Hepatic stellate cell (primary cell): ENCODE results near the gene MEF2B.
A peak's percentile ranks its signal among the peaks of the same experiment; 100 is the strongest.
"Not testable (repeated sequence)": the region's sequence is repeated elsewhere in the genome, so short reads cannot be mapped to it uniquely, and the experiment has no call there.

Experiments used
- DNase-seq: peaks from one replicate; pipeline ENCODE4 v3.0.0; 2011; ENCODE audit warnings: low spot score

Gene MEF2B

GRCh38 chr19:19155495-19156219 lies 14.4 kb downstream of the MEF2B start:
- no peak for DNase-seq

- no peak for DNase-seq
These were observed 15.1 kb downstream of the MEF2B start for GRCh38 chr19:19154768-19155494.

DNA sequence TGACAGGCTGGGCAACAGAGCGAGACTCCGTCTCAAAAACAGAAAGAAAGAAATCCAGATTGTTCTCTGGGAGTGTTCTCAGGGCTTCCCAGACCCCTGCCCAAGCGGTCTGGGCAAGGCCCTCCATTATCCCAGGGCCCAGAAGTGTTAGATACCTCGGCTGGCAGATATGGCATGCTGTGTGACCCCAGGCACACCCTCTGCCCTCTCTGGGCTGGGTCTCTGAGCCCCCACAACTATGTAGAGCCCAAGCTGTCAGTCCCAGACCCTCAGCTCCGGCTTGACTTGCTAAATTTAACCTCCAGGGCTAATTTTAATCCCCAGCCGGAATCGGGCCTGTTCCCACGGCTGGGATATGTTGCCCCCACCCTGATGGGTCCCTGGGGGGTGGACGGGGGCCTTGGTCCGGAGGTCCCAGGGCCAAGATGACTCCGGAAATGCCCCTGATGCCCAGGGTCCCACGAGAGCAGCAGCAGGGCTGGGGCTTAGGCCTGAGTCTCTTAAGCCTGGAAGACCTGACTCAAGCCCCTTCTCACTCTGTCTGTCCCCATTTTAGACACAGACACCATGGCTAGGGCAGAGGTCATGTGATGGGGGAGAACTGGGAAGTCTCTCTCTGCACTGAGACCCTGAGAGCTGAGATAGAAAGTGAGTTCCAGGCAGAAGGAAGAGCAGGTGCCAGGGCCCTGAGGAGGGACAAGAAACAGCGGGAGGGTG lies 17.2 kb downstream of the MEF2B start:
- no peak for DNase-seq

GRCh38 chr19:19151418-19151817 lies 18.6 kb downstream of the MEF2B start:
- DNase-seq, result no peak

DNA sequence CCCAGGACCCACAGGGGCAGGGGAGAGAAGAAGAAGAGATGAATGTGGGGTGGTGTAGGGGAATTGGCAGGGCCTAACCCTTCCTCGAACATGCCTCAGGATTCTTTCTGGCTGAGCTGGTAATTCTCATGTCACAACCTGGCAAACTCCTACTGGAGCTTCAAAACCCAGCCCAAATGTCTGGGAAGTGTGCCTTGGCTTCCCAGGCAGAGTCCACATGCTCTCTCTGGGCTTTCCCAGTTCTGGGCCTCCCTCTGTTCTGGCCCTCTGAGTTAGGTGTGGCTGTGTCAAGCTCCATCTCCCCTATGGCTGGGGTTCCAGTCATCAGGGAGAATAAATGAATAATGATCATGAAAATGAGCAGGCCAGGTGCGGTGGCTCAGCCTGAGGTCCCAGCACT lies 20.6 kb downstream of the MEF2B start:
- DNase-seq, result no peak

DNA sequence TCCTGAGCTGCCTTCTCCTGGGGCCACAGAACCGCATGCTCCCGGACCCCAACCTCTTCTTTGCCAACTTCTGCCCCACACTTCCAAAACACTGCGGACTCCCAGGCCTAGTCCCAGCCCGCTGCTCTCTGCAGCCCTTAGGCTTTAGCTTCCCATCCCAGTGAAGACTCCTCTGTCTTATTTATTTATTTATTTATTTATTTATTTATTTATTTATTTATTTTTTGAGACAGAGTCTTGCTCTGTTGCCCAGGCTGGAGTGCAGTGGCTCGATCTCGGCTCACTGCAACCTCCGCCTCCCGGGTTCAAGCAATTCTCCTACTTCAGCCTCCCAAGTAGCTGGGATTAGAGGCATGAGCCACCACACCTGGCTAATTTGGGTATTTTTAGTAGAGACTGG lies 21.6 kb downstream of the MEF2B start:
- DNase-seq, result not testable (repeated sequence)

DNA sequence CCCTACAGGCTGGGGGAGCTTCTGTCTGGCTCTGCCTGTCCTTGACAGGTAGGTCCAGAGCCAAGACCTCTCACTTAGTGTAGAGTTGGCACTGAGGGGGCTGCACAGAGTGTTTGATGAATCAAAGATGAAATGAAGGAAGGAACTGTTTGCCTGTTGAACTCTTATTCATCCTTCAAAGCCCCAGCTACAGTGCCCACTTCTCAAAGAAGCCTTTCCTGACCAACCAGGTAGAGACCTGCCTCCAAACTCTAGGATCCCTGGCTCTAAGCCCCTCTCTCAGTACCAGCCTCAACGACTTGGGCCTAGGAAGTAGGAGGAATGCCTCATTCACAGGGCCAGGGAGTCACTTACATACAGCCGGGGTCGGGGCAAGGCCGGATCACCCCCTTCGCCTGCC lies 22.7 kb downstream of the MEF2B start:
- no peak for DNase-seq

GRCh38 chr19:19146865-19147264 lies 23.2 kb downstream of the MEF2B start:
- no peak for DNase-seq

DNA sequence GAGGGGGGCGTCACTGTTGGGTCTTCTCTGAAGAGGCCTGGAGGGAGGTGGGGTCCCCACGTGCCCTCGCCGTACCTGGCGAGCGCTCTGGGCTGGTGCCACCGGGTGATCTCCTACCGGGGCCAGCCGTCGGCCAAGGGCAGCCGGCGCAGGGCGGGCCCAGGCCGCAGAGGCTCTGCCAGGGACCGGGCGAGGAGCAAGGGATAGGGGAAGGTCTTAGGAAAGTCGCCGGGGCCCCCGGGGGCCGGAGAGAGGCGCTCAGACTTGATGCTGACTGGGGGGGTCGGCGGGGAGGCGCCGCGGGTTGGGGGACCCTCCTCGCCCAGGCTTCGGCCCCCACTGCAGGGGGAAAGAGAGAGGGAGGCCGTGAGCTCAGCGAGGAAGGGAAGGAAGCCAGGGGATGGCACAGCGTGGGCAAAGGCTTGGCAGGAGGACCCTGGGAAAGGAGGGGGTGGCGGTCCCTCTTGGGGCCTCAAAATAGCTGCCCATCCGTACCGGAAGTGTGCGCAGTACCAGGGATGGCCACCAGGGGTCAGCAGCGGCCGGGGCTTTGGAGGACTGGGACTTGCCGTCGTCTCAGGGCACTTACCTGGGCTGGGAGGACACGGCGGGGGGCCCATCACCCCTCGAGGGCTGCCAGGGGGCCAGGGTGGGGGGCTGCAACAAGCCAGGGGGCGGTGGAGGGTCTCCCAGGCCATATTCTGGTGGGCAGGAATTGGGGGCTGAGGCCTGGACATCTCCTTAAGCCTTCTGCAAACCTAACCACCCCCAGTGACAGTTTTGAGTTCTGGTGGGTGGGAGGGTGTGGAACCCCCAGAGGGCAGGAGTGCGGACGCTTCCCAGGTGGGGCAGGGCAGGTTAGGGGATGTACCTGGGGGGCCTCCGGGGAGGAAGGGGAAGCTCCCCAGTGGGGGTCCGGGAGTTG lies 24.1 kb downstream of the MEF2B start:
- peak; percentile 81 for DNase-seq

GRCh38 chr19:19145281-19145680 lies 24.8 kb downstream of the MEF2B start:
- no peak for DNase-seq

- DNase-seq, result no peak
These were observed 27.7 kb downstream of the MEF2B start for GRCh38 chr19:19142347-19142746.

- no peak for DNase-seq
These were observed 29.6 kb downstream of the MEF2B start for GRCh38 chr19:19140476-19140875.

- DNase-seq, result no peak
These were observed 30.2 kb downstream of the MEF2B start for GRCh38 chr19:19139876-19140229.

DNA sequence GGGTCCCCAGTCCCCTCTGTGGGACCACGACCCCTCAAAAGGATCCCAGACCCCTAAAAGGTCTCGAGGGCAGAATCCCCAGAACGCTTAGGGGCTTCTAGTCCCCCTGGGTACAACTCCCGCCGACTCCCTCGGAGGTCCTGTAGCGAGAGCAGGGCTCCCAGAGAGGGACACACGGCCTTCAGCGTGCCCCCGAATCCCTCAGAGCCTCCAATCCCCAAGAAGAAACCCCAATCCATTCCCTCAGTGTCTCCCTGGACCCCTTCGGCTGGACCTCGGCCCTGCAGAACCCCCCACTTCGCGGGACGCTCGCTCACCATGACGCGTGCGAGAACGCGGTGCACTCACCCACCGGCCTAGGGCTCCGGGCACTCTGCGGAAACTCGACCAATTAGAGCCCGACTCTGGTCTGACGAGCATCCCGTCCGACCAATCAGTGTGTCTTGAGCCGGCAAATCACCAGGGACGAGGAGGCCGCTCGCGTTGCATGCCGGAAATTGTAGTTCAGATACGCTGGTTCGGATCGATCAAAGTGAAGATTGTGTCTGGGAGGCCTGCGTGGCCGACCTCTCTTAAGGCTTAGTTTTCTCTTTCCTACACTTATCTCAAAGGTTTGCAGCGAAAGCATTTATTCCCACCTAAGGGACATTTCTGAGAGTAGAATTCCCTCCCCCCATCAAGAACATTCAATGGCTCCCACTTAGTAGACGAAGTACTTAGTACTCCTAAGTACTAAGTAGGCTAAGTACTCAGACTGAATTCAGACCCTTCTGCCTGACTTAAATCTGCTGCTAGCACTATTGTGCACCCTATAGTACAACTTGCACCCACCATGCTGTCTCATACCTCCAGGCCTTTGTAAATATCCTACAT lies 31.7 kb downstream of the MEF2B start, which contains the start of gene TMEM161A:
Gene TMEM161A, minus strand, starts transcription at position 370 of the 873 bp plus-strand sequence. Its CDS starts 50 bp downstream, at position 320.
- DNase-seq, result peak; percentile 100

- peak; percentile 45 for DNase-seq
These were observed 32.4 kb downstream of the MEF2B start for GRCh38 chr19:19137556-19138108.

DNA sequence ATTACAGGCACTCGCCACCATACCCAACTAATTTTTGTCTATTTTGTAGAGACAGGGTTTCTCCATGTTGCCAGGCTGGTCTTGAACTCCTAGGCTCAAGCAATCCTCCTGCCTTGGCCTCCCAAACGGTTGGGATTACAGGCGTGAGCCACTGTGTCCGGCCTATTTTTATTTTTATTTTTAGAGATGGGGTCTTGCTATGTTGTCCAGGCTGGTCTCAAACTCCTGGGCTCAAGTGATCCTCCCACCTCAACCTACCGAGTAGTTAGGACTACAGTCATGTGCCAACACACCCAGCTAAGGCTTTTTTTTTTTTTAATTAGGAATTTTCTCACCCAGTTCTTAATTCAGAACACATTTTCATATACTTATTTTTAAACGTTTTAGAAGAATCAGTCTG lies 34.4 kb downstream of the MEF2B start:
- DNase-seq, result not testable (repeated sequence)

DNA sequence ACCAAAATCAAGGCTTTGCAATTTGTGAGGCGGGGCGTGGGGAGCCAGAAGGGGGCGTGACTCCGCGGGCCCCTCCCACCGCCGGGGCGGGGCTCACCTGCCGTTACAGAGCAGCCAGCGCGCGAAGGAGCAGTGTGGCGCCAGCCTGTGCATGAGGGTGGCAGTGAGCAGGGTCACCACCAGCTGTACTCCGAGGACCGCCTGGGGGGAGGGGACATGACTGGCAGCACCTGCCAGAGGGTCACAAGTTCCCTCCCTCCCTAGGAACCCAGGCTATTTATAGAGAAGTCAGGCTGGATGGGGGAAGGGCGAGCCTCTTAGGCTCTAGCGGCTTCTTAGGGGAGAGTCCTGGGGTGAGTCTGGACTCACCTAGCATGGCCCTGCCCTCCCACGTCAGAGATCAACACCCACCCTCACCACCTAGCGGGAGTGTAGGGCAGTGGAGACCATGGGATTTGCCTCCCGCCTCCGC lies 35.3 kb downstream of the MEF2B start:
- no peak for DNase-seq

DNA sequence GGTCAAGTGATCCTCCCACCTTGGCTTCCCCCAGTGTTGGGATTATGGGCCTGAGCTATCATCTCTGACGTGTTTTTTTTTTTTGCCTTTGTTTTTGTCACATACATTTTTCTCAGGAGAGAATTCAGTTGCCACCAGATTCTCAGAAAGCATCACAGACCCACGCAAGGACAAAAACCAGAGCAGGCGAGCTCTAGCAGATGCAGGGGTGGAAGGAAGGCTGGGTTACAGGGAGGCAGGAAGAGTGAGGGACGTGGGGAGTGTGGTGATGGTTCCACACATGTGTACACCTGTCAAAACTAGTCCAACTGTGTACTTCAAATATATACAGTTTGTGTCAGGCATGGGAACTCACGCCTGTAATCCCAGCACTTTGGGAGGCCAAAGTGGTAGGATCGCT lies 36.1 kb downstream of the MEF2B start:
- no peak for DNase-seq

GRCh38 chr19:19132912-19133311 lies 37.2 kb downstream of the MEF2B start:
- no peak for DNase-seq

- DNase-seq, result no peak
These were observed 38.1 kb downstream of the MEF2B start for GRCh38 chr19:19131989-19132388.
